EH (cell line): ENCODE results near the gene SCUBE1.

Experiments
- DNase-seq: peaks from one replicate; pipeline ENCODE4 v3.0.0-alpha.2; 2015; ENCODE audit warnings: low read depth

SCUBE1 gene

DNA sequence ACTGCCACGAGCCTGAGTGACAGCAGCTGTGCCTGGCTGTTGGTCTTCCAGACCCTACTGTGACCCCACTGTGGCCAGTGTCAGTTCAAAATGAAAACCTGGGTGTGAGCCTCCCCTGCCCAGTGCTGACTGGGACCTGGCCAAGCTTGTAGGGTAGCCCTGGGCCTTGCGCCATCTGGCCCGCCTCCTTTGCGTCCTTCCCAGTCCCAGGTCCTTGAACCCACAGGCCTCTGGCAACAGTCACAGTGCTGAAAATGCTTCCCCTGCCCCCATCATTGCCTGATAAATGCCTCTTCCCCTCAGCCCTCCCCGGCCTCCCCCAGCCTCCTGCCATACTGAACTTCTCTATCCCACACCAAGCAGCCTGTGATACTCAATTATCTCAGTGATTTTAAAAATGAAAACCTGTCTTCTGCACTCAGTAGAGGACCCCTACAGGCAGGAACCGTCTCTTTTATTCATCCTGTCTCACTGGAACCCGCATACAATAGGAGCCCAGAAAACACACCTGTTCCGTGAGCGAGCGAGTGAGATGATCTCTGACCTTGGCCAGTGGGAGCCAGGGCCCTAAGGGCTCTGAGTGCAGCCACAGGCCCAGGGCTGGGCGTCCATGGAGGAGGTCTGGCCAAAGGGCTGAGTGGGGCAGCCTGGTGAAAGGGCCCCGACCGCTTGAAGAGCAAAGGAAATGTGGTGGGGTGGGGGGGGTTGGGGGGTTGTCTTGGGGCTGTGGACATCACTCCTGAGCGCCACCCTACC, 106.6 kb downstream of the SCUBE1 start:
- no peak for DNase-seq

DNA sequence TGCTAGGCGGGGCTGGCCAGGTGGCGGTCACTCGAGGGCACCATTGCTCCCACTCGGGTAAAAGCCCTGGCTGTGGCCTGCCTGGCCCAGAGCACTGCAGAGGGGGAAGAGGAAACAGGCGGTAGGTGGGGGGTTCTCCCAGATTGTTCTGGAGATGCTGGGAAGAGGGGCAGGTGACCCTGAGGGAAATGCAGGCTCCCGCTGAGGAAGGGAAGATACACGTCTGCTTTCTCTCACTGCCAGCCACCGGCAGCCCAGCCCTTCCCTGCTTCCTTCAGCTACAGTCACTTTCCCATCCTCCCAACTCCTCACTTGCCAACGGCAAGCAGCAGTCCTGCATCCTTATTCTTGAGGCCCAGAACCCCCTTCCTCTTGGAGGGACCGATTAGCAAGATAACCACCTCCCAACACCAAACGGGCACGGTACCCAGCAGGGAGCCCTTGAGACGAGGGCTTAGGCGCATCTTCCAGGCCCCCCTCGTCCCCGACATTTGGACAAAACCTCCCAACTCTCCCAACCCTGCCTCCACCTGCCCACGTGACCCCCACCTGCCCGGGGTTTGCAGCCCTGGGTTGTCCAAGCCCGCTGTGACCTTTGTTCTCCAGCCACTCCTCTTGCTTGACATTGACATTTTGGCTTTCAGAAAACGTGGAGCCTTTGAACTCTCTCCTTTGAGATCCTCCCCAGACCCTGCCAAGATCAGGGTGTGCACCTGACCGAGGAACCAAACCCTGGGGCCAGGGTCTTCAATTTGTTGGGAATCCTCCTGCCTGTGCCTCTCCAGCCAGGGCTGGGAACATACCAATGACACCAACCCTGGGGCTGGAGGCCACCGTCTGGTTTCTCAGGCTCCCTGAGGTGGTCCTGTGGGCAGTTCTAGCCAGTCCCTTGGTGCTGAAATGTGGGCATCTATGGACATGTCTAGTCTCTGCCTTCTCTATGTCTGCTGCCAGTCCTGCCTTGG, 107.4 kb downstream of the SCUBE1 start:
- DNase-seq: no peak

DNA sequence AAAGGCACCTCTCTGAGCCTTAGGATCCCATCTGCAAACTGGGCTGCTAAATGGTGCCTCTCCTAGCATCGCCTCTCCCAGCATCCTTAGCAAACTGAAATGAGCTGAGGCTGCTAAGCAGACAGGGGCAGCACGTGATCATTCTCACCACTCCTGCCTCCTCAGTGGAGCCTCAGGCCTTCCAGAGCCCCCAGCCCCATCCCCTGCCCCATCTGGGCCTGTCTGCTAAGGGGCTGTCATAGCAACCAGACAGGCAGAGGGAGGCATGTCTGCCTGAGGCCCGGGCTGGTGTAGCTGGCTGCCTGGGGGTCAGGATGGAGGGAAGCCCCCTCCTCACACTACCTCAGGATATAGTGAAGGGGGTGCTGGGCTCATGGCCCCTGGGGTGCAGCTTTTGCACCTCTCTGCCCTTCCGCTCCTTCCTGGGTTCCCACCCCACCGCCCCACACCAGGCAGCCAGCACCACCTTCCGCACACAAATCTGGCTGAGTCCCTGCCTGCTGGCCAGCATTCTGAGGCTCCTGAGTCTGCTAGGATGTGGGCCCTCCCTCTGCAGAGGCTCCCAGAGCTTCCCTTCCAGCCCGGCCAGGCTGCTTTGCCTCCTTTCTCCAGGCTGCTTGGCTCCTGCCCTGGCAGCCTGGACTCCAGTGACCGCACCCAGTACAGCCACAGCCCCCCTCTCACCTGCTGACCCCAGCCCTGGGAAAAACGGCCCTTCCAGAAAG, 108.7 kb downstream of the SCUBE1 start:
- DNase-seq: no peak

DNA sequence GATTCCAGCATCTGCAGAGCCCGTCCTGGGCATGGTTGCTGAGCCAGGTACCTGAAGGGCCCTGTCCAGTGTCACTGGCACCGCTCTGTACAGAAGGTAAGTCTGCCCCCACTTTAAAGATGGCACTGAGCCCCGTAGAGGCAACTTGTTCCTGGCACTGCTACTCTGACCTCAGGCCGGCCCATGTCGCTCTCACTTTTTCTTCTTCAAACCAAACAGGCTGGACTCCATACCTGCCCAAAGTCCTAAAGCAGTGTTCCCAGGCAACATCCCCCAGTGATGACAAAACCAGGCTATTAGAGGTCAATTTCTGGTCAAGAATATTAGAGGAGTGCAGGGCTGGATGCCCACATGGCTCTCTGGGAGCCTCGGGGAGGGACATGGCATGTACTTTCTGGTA, 109.6 kb downstream of the SCUBE1 start:
- DNase-seq: no peak

DNA sequence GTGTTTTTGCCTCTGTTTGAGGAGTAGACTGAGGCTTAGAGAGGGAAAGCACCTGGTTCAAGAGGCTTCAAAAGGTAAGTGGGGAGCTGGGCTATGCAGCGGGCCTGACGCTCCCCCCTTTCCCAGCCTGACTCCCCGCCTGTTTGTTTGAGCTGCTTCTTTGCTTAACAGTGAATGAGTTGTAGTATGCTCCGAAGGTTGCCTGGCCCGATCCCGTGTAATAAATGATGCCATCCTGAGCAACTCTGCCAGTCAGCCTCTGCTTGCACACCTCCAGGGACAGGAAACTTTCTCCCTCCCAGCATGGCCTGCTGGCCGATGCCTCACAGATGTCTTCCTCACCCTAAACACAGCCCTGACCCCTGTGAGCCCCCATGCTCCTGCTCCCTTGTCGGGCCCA, 110.7 kb downstream of the SCUBE1 start:
- DNase-seq: no peak

DNA sequence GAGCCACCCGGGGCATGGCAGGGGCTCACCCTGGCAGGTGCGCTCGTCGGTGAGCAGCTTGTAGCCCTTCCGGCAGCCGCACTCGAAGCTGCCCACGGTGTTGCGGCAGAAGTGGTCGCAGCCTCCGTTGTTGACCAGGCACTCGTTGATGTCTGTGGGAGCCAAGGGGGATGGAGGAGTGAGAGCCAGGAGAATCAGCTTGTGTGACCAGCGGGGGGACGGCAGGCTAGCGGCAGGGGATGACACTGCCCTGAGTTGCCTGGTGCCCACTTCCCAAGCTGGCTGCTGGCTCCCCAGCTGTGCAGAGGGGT, 111.5 kb downstream of the SCUBE1 start:
- no peak for DNase-seq

DNA sequence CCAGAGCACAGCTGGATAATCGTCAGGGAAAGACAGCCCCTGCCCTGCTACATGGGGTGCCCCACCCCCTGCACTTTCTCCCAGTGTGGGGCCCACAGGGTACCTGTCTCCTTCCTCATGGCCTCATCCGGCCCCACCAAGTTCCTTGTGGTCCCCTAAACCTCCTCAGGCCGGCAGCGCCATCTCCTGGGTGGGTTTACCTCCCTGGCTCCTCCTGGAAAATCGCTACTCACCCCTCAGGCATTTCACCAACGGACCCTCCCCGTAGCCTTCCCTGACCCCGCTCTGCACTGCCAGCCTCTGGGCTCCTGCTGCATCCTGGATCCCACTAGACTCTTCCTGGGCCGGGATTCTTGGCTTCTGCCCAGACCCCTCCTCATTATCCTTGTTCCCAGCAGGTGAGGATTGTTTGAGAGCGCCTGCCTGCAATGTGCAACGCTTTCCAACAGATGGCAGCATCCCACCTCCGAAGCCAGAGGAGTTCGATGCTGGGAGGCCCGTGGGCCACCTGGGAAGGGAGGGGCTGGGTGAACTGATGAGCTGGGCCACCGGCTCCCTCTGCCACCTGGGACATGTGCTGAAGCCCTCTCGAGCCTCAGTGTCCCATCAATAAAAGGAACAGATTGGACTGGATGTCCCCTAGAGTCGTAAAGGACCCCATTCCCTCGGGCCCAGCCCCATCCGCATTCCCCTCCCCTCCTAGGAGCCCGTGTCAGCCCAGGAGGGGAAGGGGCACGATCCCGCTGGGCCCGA, 112.0 kb downstream of the SCUBE1 start:
- peak; percentile 43 for DNase-seq

DNA sequence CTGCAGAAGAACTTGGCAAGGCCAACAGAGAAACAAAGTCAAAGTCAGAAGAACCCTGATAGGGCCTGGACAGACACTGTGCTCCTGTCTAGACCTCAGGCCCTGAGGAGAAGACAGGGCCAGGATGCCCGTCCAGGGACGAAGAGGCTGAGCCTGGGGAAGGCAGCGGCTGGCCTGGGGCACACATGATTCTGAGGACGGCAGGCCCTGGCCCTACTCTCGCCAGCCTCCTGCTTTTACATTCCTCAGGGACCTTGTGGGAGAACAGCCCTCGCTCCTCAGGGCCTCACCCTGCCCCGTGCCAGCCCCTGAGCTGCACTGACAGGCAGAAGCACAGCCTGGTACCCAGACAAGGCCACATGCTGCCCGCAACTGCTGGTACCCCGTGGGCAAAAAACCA, 112.6 kb downstream of the SCUBE1 start:
- no peak for DNase-seq

DNA sequence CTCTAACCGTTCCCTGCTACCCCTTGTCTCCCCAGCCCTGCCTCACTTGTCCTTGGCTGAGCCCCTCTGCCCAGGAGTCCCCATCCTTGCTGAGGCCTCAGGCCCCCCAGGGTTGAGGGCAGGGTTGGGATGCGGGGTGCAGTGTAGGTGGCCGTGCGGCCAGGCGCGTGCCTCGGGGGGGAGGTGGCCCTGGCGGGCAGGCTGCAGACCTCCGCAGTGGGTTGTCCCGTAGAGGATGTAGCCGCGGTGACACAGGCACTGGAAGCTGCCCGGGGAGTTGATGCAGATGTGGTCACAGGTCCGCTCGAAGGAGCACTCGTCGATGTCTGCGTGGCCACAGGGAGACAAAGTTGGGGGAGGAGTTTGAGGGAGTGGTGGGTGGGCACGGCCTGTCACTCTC, 114.3 kb downstream of the SCUBE1 start:
- DNase-seq: no peak

DNA sequence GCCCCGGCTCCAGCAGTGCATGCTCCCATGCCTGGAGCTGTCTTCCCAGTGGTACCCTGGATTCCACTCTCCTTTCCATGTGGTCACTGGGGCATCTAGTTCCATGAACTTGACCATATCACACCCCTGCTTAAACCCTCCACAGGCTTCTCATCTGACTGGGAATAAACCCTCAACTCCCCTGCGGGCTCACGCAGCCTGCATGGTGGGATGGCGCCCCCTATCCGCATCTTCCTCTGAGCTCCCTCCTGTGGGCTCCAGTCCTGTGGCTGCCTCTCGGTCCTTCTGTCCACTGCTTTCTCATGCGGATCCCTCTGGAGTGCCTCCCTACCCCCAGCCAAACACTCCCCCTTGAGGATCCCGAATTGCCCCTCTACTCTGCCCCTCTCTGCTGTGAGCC, 114.8 kb downstream of the SCUBE1 start:
- DNase-seq: peak; percentile 18

DNA sequence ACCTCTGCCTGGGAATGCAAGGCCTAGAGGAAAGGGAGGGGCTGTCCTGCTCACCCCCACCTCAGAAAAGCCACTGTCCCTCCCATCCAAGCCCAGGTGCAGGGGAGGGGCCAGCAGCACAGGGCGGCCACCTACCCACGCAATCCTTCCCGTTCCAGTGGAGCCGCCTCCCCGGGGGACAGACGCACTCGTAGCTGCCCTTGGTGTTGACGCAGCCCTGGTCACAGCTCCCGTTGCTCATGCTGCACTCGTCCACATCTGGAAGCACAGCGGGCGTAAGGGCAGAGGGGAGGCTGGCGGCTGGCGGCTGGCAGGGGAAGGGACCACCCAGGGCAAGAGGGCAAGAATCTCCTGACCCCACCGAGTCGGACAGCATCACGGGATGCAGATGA, 115.9 kb downstream of the SCUBE1 start:
- peak; percentile 13 for DNase-seq

DNA sequence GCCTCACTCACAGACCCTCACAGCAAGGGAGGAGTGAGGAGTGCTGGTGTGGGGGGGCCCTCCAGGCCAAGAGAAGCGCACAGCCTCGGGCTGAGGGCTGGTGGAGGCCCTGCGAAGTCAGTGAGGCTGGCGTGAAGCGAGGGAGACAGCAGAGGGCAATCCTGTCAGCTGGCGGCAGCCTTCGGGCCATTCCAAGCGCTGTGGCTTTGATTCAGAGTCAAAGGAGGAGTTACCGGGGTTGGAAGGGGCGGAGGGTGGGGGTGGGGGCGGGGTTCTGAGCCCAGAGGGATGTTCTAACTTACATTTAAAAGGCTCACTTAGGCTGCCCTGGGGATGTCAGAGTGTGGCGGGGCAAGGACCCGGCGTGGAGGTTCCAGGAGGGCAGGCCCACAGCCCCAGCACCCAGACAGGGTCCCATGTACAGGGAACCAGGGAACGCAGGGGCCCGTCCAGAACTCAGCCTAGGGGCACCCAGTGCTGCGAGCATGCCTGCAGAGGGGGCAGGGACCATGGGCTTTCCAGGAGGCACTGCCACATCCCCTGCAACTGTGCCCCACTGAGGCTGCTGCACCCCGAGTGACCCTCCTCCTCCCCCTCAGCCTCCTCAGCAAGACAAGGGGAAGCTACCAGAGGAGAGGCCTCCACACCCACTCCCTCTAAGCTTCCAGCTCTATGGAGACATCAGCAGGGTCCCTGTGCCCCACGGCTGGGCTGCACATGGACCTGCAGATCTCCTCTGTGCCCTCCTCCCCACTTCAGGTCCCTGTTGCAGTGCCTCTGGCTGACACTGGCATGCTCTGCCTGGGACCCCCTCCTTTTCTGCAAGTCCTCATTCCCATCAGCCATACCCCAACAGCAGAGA, 116.6 kb downstream of the SCUBE1 start:
- peak; percentile 69 for DNase-seq

DNA sequence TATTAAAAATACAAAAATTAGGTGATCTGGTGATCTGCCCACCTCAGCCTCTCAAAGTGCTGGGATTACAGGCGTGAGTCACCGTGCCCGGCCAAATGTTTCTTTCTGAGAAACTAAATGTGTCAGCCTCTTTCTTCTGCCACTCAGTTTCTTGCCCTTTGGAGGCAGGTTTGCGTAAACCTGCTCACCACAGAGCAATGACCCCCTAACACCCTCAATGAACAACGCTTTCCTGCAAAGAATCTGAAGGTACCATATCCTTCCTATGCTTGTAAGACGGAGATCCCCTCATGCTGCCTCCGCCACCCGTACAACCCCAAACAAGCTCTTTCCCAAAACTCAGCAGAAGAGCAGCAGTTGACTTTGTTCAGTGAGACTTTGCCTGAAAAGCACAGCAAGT, 117.6 kb downstream of the SCUBE1 start:
- no peak for DNase-seq

DNA sequence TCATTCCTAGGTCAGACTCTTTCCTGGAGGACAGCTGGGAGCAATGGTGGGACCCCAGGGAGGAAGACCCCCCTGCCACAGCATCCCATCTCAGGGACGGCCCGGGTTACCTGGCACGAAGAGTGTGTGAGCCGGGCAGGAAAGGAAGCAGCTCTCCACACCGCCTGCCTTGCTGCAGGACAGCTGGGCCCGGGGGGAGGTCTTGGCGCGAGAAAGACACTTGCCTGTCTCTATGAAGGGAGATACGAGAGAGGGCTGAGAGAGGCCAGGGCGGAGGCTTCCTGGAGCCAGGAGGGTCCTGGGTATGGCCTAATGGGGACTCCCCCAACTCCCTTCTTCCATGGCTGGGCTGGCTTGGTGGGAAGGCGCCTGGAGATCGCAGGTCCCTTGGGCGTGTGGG, 120.2 kb downstream of the SCUBE1 start:
- no peak for DNase-seq

DNA sequence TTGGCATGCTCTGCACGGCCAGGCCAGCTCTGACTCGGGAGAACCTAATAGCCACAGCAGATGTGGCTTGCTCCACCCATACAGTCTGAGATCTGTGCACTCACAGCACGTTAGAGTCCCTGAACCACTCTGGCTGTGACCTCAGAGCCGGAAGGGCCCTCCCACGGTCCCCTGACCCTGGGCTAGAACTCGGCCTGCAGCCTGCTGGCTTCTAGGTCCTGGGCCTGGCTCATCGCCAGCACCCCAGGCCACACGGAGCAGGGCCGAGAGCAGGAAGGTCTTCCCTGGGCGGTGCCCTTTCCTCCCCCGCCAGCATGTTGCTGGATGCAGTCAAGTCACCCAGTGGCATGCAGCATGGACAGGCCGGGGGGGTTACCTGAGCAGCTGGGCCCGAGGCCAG, 120.9 kb downstream of the SCUBE1 start:
- DNase-seq: no peak

DNA sequence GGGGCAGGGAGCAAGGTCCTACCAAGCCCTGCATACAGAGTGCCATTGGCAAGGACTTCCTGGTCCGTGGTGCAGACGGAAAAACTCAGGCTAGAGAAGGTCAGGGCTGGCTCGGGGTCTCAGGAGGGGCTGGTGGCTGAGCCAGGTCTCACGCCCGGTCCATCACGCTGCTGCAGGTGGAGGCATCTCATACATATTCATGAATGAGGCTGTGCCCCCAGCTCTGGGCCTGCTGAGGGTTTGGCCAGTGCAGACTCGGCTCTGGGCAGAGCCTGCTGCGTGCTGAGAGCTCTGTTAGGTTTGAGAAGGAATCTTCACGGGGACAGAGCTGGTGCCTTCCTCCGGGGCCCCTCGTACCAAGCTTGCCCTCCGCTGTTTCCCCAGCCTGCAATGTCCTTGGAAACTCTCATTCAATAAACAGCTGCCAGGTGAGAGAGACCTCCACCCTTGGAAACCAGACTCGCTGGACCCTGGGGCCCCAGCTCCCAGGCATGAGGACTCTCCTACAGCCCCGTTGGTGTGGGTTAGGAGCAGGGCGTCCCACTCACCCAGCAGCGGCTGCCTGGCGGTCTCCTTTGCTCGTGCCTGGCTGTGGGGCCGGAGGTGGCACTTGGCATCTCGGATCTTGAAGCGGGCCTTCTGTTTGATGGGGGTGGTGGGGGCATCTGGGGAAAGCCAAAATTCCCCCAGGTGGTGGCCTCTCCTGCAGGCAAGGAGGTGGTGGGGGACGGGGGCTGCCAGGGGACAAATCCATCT, 122.4 kb downstream of the SCUBE1 start:
- no peak for DNase-seq

DNA sequence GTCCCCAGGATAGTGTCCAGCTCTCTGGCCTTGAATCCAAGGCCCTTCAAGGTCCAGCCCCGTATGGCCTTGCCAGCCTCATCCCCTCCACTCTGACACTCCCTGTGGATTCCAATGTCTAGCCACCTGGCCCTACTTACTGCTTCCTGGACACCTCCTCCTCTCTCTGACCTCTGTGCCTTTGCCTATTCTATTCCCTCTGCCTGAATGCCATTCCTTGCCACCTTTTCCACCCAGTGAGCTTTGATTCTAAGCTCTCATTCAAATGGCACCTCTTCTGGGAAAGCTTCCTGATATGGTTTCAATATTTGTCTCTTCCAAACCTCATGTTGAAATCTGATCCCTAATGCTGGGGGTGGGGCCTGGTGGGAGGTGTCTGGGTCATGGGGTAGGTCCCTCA, 124.4 kb downstream of the SCUBE1 start:
- no peak for DNase-seq

DNA sequence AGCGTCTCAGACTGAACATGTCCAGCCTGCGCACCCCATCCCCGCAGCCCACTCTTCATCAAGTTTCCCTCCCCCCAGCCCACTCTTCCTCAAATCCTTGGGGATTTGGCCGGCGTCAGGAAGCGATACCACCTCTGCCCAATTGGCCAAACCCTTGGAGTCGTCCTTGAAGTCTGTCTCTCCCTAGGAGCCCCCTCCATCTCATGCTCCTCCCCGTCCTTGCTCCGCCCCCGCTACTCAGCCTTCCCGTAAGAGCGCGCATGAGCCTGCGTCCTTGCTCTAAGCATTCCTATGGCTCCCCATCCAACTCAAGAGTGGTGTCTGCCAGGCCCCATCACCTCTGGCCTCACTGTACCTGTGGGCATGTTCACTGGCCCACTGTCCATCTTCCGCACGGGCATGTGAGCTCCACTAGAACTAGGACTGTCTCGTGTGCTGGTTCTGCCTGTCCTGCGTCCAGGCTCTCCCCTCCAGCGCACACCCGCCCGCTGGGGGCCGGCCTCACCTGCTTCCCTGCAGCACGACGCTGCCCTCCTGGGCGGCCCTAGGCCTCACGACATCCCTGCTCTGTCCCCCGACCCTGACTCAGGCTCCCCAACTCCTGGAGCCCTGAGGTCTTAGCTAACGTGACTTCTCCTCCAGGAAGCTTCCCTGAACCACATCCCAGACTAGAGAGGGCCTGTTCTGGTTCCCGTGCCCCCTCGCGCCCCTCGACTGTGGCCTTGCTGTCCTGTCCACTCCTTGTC, 125.7 kb downstream of the SCUBE1 start:
- no peak for DNase-seq

DNA sequence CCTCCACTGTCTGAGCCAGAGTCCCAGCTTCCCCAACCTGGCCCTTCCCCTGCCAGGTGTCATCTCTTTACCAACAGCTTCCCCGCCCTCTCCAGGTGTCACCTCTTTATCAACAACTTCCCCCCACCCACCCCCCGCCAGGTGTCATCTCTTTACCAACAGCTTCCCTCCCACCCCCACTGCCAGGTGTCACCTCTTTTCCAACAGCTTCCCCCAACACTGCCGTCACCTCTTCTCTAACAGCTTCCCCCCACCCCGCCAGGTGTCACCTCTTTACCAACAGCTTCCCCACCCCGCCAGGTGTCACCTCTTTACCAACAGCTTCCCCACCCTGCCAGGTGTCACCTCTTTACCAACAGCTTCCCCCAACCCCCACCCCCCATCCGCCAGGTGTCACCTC, 126.4 kb downstream of the SCUBE1 start:
- no peak for DNase-seq

DNA sequence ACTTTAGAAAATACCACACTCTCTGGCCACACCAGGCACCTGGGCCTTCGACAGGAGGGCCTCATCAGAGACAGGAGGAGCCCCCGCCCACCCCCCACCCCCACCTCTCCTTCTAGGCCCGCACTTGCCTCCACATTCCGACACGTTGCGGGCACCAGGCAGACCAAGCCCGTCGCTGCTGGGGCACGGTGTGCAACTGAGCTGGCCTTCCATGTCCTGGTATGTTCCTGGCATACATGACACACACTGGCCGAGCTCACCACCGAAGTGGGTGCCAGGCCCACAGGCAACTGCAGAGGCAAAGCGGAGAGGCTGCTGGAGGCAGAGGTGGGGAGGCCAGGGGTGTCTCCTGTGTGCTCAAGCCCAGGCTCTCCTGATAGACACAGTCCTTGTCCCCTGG, 129.2 kb downstream of the SCUBE1 start:
- DNase-seq: no peak
